Measurements from ENCODE around the gene SF3B4. TPM values are rescaled to one million over a fixed set of nuclear protein-coding genes. Genes with fewer than 3 reads are reported as not detected.
A peak's percentile ranks its signal among the peaks of the same experiment; 100 is the strongest.

SF3B4 gene
- total and polyA plus RNA-seq, 2 of the 13 experiments (the other 11 are each of a cell fraction or from before 2014, with no cell fraction given), result 13.8 to 14.8 TPM

DNA sequence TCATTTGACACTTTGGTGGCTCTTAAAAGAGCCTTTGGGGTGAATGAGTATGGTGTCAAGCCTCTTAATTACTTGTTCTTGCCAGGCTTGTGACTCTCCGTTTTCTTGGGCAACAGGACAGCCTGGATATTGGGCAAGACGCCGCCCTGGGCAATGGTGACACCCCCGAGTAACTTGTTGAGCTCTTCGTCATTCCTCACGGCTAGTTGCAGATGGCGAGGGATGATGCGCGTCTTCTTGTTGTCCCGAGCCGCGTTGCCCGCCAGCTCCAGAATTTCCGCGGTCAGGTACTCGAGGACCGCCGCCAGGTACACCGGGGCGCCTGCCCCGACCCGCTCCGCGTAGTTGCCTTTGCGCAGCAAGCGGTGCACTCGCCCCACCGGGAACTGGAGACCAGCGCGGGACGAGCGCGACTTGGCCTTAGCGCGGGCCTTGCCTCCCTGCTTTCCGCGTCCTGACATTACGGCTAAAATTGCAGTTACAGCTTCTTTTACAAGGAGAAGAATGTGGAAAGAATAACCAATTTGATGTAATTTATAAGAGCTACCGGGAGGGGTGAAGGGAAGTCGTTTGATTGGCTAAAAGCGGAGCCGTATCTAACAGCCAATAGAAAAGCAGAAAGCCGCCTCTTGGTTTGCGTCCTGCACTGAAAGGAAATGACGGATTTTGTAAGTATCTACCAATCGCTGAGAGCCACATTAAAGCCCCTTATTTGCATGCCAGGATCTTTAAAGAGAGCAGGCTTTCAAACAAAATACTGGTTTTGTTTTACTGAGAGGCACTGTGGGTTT lies 40.0 kb downstream of the SF3B4 start (continued):
- TF ChIP-seq YEATS4 (CRISPR knock-in tag; IDR thresholded peaks at IDR 0.05; ENCODE audit: borderline replicate concordance), result peak; percentile 41; the same call in 1 of the 2 replicates
- TF ChIP-seq TEAD3 (CRISPR knock-in tag; optimal IDR thresholded peaks at IDR 0.05; ENCODE audit: borderline replicate concordance), result no peak
- TF ChIP-seq FOSL1 (CRISPR knock-in tag; IDR thresholded peaks at IDR 0.05; ENCODE audit: borderline replicate concordance), result no peak
- TF ChIP-seq ZNF556 (CRISPR knock-in tag; IDR thresholded peaks at IDR 0.05; ENCODE audit: borderline replicate concordance), result no peak
- TF ChIP-seq ZNF138 (CRISPR knock-in tag; IDR thresholded peaks at IDR 0.05; ENCODE audit: low read depth), result no peak
- no peak for TF ChIP-seq HCFC1 (IDR thresholded peaks at IDR 0.05; ENCODE audit: low read depth, low read length)
- TF ChIP-seq, protein P1, sequence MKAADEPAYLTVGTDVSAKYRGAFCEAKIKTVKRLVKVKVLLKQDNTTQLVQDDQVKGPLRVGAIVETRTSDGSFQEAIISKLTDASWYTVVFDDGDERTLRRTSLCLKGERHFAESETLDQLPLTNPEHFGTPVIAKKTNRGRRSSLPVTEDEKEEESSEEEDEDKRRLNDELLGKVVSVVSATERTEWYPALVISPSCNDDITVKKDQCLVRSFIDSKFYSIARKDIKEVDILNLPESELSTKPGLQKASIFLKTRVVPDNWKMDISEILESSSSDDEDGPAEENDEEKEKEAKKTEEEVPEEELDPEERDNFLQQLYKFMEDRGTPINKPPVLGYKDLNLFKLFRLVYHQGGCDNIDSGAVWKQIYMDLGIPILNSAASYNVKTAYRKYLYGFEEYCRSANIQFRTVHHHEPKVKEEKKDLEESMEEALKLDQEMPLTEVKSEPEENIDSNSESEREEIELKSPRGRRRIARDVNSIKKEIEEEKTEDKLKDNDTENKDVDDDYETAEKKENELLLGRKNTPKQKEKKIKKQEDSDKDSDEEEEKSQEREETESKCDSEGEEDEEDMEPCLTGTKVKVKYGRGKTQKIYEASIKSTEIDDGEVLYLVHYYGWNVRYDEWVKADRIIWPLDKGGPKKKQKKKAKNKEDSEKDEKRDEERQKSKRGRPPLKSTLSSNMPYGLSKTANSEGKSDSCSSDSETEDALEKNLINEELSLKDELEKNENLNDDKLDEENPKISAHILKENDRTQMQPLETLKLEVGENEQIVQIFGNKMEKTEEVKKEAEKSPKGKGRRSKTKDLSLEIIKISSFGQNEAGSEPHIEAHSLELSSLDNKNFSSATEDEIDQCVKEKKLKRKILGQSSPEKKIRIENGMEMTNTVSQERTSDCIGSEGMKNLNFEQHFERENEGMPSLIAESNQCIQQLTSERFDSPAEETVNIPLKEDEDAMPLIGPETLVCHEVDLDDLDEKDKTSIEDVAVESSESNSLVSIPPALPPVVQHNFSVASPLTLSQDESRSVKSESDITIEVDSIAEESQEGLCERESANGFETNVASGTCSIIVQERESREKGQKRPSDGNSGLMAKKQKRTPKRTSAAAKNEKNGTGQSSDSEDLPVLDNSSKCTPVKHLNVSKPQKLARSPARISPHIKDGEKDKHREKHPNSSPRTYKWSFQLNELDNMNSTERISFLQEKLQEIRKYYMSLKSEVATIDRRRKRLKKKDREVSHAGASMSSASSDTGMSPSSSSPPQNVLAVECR (CRISPR knock-in tag; IDR thresholded peaks at IDR 0.05; ENCODE audit: borderline replicate concordance), result no peak; the same call in 1 of the 2 replicates
- peak; percentile 83 for TF ChIP-seq ZNF274 (CRISPR knock-in tag; IDR thresholded peaks at IDR 0.05)
- TF ChIP-seq, protein P2, sequence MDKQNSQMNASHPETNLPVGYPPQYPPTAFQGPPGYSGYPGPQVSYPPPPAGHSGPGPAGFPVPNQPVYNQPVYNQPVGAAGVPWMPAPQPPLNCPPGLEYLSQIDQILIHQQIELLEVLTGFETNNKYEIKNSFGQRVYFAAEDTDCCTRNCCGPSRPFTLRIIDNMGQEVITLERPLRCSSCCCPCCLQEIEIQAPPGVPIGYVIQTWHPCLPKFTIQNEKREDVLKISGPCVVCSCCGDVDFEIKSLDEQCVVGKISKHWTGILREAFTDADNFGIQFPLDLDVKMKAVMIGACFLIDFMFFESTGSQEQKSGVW (CRISPR knock-in tag; IDR thresholded peaks at IDR 0.05; ENCODE audit: borderline replicate concordance), result no peak
- TF ChIP-seq ZNF749 (CRISPR knock-in tag; IDR thresholded peaks at IDR 0.05; ENCODE audit: borderline replicate concordance), result no peak
- no peak for TF ChIP-seq SAFB2 (CRISPR knock-in tag; IDR thresholded peaks at IDR 0.05; ENCODE audit: borderline replicate concordance, low read depth)
- TF ChIP-seq NR1H2 (CRISPR knock-in tag; IDR thresholded peaks at IDR 0.05; ENCODE audit: borderline replicate concordance, low read depth), result peak; percentile 53; the same call in 1 of the 2 replicates
- TF ChIP-seq TMF1 (CRISPR knock-in tag; IDR thresholded peaks at IDR 0.05; ENCODE audit: low read depth), result no peak
- TF ChIP-seq KLF15 (CRISPR knock-in tag; IDR thresholded peaks at IDR 0.05; ENCODE audit: borderline replicate concordance), result no peak
- no peak for TF ChIP-seq JARID2 (CRISPR knock-in tag; IDR thresholded peaks at IDR 0.05; ENCODE audit: insufficient replicate concordance)

Measured in HepG2 (cell line).